Breast epithelium (tissue), 4 donors: ENCODE measurements around the gene CTIF. TPM values are rescaled to one million over a fixed set of nuclear protein-coding genes. Genes with fewer than 3 reads are reported as not detected.
"Not testable (repeated sequence)": the region's sequence is repeated elsewhere in the genome, so short reads cannot be mapped to it uniquely, and the experiment has no call there.

Experiments used
- DNase-seq, 2 donors: peaks; one replicate each; pipeline ENCODE4 v3.0.0-alpha.2; 2019; ENCODE audit warnings: low spot score in 2 of 2
- H3K27ac ChIP-seq, 2 donors: fragments of 200-600 bp; sonication (generic) in 1 of 2; one replicate each; pipeline ENCODE4 v1.5.1; 2016 to 2019; ENCODE audit warnings: mild to moderate bottlenecking in 1 of 2
- H3K27me3 ChIP-seq, 2 donors: fragments of 200-600 bp; sonication (generic) in 1 of 2; one replicate each; pipeline versions ENCODE4 v1.5.1 to v1.6.0; 2017 to 2019; ENCODE audit warnings: control low read depth in 1 of 2, mild to moderate bottlenecking in 1 of 2
- H3K36me3 ChIP-seq: fragments of 200-600 bp; one replicate; pipeline ENCODE4 v1.5.1; 2019
- H3K4me1 ChIP-seq, 2 donors: fragments of 200-600 bp; sonication (generic); one replicate each; pipeline ENCODE4 v1.5.1; 2016 to 2019; ENCODE audit warnings: control low read depth in 1 of 2
- H3K4me3 ChIP-seq, 3 donors: fragments of 200-600 bp; sonication (generic); 1 replicate in 2 of 3; 2 replicates in 1 of 3; pipeline ENCODE4 v1.5.1; 2016 to 2019; ENCODE audit warnings: mild to moderate bottlenecking in 3 of 3, moderate library complexity in 2 of 3
- H3K9me3 ChIP-seq, 2 donors: fragments of 200-600 bp; sonication (generic) in 1 of 2; one replicate each; pipeline ENCODE4 v1.5.1; 2016 to 2019; ENCODE audit warnings: control low read depth in 1 of 2
- POLR2A ChIP-seq: fragments of 450-650 bp; IDR thresholded peaks from one replicate; pipeline ENCODE4 v1.6.1; 2016; ENCODE audit warnings: antibody characterized with exemption, mild to moderate bottlenecking, moderate library complexity
- POLR2AphosphoS5 ChIP-seq, 3 donors: sonication (generic); formaldehyde crosslinking; IDR thresholded peaks; one replicate each; pipeline ENCODE4 v1.6.1; 2017; ENCODE audit warnings: antibody characterized with exemption in 3 of 3
- intact Hi-C: fragments of 100-400 bp; cut with DNase I; formaldehyde crosslinking; loops from one replicate; pipeline ENCODE4 v1.15.1; 2023; ENCODE audit warnings: low total_unique reads
- total RNA-seq, 3 donors: library from RNA; depleted of rRNA; stranded (reverse); fragments of >200 nt; gene quantifications; one replicate each; pipeline ENCODE4 v1.1.0, GENCODE V29; 2016
- TF ChIP-seq, protein P1 (sequence below), 3 donors: fragments of 450-650 bp; IDR thresholded peaks; one replicate each; pipeline ENCODE4 v1.5.1; 2016 to 2017; ENCODE audit warnings: antibody characterized with exemption in 3 of 3, mild to moderate bottlenecking in 3 of 3, moderate library complexity in 3 of 3

CTIF gene
- total RNA-seq, 3 donors from 2014 or later: 28.8 to 78.9 (median 32.6) TPM

DNA sequence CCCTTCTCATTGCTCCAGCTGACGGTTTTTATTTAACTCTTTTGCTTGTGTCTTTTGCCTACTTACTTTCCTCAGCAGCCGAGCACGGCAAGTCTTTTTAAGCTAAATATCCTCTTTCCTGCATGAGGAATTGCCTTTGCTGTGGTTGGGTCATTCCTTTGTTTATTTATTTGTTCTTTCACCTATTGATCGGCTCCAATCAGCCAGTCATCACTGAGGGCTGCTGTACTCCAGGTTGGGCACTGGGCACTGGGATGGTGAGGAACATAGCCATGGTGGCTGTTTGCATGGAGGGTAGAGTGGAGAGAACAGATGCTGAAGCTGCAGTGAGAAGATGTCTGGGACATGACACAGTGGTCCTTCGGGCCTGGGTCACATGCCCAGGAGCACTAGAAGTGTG lies 105.2 kb downstream of the CTIF start:
- no peak for DNase-seq
- Histone ChIP-seq H3K36me3 (no peaks in the 10 kb centered on the region), H3K9me3 (no peaks in the 10 kb centered on the region), H3K27ac (no peak overlapping the region), H3K27me3 (no peaks in the 10 kb centered on the region), H3K4me1 (no peaks in the 10 kb centered on the region), H3K4me3 (no peak overlapping the region)
- TF ChIP-seq POLR2AphosphoS5 (IDR thresholded peaks at IDR 0.05) (no peak), POLR2A (no peak)
- TF ChIP-seq, protein P1, sequence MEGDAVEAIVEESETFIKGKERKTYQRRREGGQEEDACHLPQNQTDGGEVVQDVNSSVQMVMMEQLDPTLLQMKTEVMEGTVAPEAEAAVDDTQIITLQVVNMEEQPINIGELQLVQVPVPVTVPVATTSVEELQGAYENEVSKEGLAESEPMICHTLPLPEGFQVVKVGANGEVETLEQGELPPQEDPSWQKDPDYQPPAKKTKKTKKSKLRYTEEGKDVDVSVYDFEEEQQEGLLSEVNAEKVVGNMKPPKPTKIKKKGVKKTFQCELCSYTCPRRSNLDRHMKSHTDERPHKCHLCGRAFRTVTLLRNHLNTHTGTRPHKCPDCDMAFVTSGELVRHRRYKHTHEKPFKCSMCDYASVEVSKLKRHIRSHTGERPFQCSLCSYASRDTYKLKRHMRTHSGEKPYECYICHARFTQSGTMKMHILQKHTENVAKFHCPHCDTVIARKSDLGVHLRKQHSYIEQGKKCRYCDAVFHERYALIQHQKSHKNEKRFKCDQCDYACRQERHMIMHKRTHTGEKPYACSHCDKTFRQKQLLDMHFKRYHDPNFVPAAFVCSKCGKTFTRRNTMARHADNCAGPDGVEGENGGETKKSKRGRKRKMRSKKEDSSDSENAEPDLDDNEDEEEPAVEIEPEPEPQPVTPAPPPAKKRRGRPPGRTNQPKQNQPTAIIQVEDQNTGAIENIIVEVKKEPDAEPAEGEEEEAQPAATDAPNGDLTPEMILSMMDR (IDR thresholded peaks at IDR 0.05): no peak
- intact Hi-C loops: no loop called here

DNA sequence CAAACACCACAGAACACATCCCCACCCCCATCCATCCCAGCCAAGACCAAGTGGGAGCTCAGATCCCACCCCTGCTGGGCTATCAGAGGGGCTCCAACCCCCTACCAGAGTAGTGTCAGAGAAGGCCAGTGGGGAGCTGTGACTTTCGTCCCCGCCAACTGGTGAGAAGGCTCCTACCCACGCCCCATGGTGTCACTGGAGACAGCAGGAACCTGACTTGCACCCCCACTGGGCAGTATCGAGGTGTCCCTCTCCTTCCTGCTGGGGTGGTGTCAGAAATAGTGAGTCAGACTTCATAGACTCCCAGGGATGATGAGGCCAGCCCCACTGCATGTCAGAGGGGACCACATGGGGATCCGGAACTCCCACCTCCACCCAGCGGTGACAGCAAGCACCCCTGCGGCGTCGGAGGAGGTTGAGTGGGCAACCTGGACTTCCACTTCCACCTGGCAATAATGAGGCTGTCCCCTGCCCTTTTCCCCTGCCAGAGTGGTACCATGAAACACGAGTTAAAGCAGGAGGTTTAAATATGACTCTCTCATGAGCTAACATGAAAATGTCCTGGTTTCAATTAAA lies 106.7 kb downstream of the CTIF start:
- Histone ChIP-seq H3K4me3 (no peak overlapping the region), H3K9me3 (no peaks in the 10 kb centered on the region), H3K4me1 (no peaks in the 10 kb centered on the region), H3K27ac (no peak overlapping the region), H3K36me3 (no peaks in the 10 kb centered on the region), H3K27me3 (no peaks in the 10 kb centered on the region)
- intact Hi-C loops: no loop called here
- TF ChIP-seq POLR2A (no peak), POLR2AphosphoS5 (IDR thresholded peaks at IDR 0.05) (no peak)
- TF ChIP-seq, protein P1 (IDR thresholded peaks at IDR 0.05): no peak
- no peak for DNase-seq

DNA sequence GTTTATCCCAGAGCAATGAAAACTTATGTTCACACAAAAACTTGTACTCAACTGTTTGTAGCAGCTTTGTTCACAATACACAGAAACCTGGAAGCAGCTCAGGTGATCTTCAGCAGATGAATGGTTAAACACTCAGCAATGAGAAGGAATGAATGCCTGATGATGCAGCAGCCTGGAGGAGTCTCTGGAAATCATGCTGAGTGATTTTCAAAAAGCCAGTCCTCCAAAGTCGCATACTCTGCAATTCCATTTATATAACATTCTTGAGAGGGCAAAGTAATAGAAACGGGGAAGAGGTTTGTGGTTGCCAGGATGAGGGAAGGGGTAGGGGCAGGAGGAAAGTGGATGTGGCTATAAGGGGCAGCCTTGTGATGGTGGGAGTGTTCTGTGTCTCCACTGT lies 108.1 kb downstream of the CTIF start:
- no peak overlapping the region for H3K4me3 ChIP-seq
- H3K27ac ChIP-seq: no peak overlapping the region
- TF ChIP-seq POLR2AphosphoS5 (IDR thresholded peaks at IDR 0.05): no peak
- no peak for TF ChIP-seq POLR2A
- TF ChIP-seq, protein P1 (IDR thresholded peaks at IDR 0.05): no peak
- no peaks in the 10 kb centered on the region for H3K36me3 ChIP-seq
- H3K9me3 ChIP-seq: no peaks in the 10 kb centered on the region
- no peaks in the 10 kb centered on the region for H3K27me3 ChIP-seq
- H3K4me1 ChIP-seq: no peaks in the 10 kb centered on the region
- intact Hi-C loops: no loop called here
- DNase-seq: no peak

DNA sequence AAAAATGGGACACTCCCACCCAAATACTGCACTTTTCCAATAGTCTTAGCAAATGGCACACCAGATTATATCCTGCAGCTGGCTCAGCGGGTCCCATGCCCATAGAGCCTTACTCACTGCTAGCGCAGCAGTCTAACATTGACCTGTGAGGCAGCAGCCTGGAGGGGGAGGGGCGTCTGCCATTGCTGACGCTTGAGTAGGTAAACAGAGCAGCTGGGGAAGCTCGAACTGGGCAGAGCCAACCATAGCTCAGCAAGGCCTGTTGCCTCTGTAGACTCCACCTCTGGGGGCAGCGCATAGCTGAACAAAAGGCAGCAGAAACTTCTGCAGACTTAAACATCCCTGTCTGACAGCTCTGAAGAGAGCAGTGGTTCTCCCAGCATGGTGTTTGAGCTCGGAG lies 110.4 kb downstream of the CTIF start:
- Histone ChIP-seq H3K27me3 (no peaks in the 10 kb centered on the region), H3K9me3 (no peaks in the 10 kb centered on the region), H3K4me3 (no peak overlapping the region), H3K36me3 (no peaks in the 10 kb centered on the region), H3K4me1 (no peaks in the 10 kb centered on the region), H3K27ac (no peak overlapping the region)
- peak in 1 of 2 donors; percentile 70 for DNase-seq
- intact Hi-C loops: no loop called here
- TF ChIP-seq, protein P1 (IDR thresholded peaks at IDR 0.05): no peak
- TF ChIP-seq POLR2A (no peak), POLR2AphosphoS5 (IDR thresholded peaks at IDR 0.05) (no peak)

DNA sequence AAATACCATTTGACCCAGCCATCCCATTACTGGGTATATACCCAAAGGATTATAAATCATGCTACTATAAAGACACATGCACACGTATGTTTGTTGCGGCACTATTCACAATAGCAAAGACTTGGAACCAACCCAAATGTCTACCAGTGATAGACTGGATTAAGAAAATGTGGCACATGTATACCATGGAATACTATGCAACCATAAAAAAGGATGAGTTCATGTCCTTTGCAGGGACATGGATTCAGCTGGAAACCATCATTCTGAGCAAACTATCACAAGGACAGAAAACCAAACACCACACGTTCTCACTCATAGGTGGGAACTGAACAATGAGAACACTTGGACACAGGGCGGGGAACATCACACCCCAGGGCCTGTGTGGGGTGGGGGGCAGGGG lies 115.8 kb downstream of the CTIF start:
- H3K4me1 ChIP-seq, H3K27me3 ChIP-seq, intact Hi-C loops, H3K9me3 ChIP-seq, H3K27ac ChIP-seq, H3K4me3 ChIP-seq, H3K36me3 ChIP-seq, DNase-seq: not testable (repeated sequence)

DNA sequence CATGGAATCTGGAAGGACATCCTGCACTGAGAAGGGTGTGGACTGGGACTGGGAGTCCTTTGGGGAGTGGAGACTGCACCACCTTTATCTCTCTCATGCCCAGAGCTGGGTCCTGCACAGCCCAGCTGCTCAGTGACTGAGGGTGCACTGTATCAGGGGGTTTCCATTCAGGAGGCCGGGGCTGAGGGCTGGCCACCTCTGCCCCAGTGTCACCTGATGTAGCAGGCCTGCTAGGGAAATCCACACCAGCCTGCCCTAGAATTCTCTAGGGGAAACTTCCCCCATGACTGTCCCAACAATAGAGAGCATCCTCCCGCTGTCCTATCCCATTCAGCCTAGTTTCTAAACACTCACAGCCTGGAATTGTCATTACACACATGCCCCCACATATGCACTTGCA lies 116.7 kb downstream of the CTIF start:
- intact Hi-C loops: no loop called here
- Histone ChIP-seq H3K27me3 (no peaks in the 10 kb centered on the region), H3K4me3 (no peak overlapping the region), H3K9me3 (no peaks in the 10 kb centered on the region), H3K4me1 (no peaks in the 10 kb centered on the region), H3K36me3 (no peaks in the 10 kb centered on the region), H3K27ac (no peak overlapping the region)
- TF ChIP-seq POLR2A (no peak), POLR2AphosphoS5 (IDR thresholded peaks at IDR 0.05) (no peak)
- TF ChIP-seq, protein P1 (IDR thresholded peaks at IDR 0.05): no peak
- no peak for DNase-seq
